HepG2 (cell line): ENCODE measurements around the gene TRPC4. TPM values are rescaled to one million over a fixed set of nuclear protein-coding genes. Genes with fewer than 3 reads are reported as not detected.

Source experiments
- ATAC-seq: fragments of 200-7000 bp; cut with Tn5 transposase; 3 replicates; pipeline ENCODE4 v1.9.1; 2020; ENCODE audit warnings: mild to moderate bottlenecking, moderate library complexity
- BruUV-seq: library from RNA; stranded (reverse); fragments of 400-500 nt; replicated peaks from 2 replicates; lab custom pipeline; 2021; lab: Mats Ljungman, UMichigan
- CTCF ChIA-PET: fragments of 300-600 bp; formaldehyde crosslinking; extraction: SDS; loops from one replicate; lab custom pipeline; 2021; ENCODE audit warnings: low total read pairs, inconsistent platforms, low intra/inter-chr PET ratio; lab: Yijun Ruan, JAX
- POLR2A ChIA-PET: fragments of 350-600 bp; sonication (Branson Sonifier 250); formaldehyde crosslinking; loops from one replicate; lab custom pipeline; 2020; ENCODE audit warnings: antibody characterized with exemption, inconsistent platforms; lab: Yijun Ruan, JAX
- DNase-seq: peaks from one replicate; pipeline ENCODE4 v3.0.0-alpha.2; 2015; ENCODE audit warnings: low spot score
- FAIRE-seq: peaks from 3 replicates; lab custom pipeline; 2011; peaks lifted over from hg19 to GRCh38; lab: Jason Lieb, UNC
- H2AFZ ChIP-seq: one replicate; pipeline ENCODE4 v1.6.1; 2011; ENCODE audit warnings: low read length, inconsistent platforms
- H3K27ac ChIP-seq: fragments of 300-600 bp; 3 replicates; pipeline ENCODE4 v1.8.0; 2011; ENCODE audit warnings: mixed run types, mild to moderate bottlenecking, mixed read lengths, low read length, inconsistent platforms; ENCODE audit not compliant: insufficient read depth; ENCODE audit errors: extremely low read length
- H3K27me3 ChIP-seq, 2 experiments: fragments of 200-600 bp in 1 of 2; 2 replicates in 1 of 2; 3 replicates in 1 of 2; pipeline versions ENCODE4 v1.6.0 to v1.8.0; 2011; ENCODE audit warnings: low read length in 2 of 2, mild to moderate bottlenecking in 2 of 2, moderate library complexity in 2 of 2, inconsistent platforms in 1 of 2; ENCODE audit not compliant: insufficient read depth in 2 of 2, control insufficient read depth in 1 of 2
- H3K36me3 ChIP-seq, 2 experiments: fragments of 200-600 bp in 1 of 2; replicated peaks in 1 of 2; 2 replicates in 1 of 2; 3 replicates in 1 of 2; pipeline versions ENCODE4 v1.5.1 to v1.8.0; 2011; ENCODE audit warnings: low read length in 2 of 2, inconsistent platforms in 1 of 2; ENCODE audit not compliant: insufficient read depth in 2 of 2, control insufficient read depth in 1 of 2
- H3K4me1 ChIP-seq: 2 replicates; pipeline ENCODE4 v1.5.1; 2012; ENCODE audit warnings: low read length, inconsistent platforms; ENCODE audit not compliant: insufficient read depth
- H3K4me2 ChIP-seq: 2 replicates; pipeline ENCODE4 v1.6.0; 2011; ENCODE audit warnings: low read depth, low read length, inconsistent platforms
- H3K4me3 ChIP-seq, 3 experiments: fragments of 200-600 bp in 1 of 3; sonication (generic), shearing (Covaris generic) in 1 of 3; replicated peaks in 1 of 3; 2 replicates each; pipeline ENCODE4 v1.5.1; 2011 to 2016; ENCODE audit warnings: low read length in 3 of 3, inconsistent platforms in 2 of 3, low read depth in 2 of 3, mild to moderate bottlenecking in 2 of 3, control low read depth in 1 of 3, mixed read lengths in 1 of 3; ENCODE audit not compliant: insufficient read depth in 1 of 3
- H3K79me2 ChIP-seq: one replicate; pipeline ENCODE4 v1.6.1; 2011; ENCODE audit warnings: low read length, inconsistent platforms; ENCODE audit not compliant: insufficient read depth
- H3K9ac ChIP-seq: 2 replicates; pipeline ENCODE4 v1.6.0; 2011; ENCODE audit warnings: mild to moderate bottlenecking, low read depth, low read length, inconsistent platforms; ENCODE audit not compliant: insufficient read depth
- H3K9me3 ChIP-seq: 2 replicates; pipeline ENCODE4 v1.5.1; 2012; ENCODE audit warnings: mild to moderate bottlenecking, low read length
- H4K20me1 ChIP-seq: 2 replicates; pipeline ENCODE4 v1.6.0; 2011; ENCODE audit warnings: inconsistent platforms, mild to moderate bottlenecking, low read length, moderate library complexity; ENCODE audit not compliant: insufficient read depth
- NFE2L2 ChIP-seq: fragments of 150-350 bp; IDR thresholded peaks from 2 replicates; pipeline ENCODE4 v1.6.1; 2014; ENCODE audit warnings: low read length
- ONECUT2 ChIP-seq: sonication (generic); formaldehyde crosslinking; IDR thresholded peaks from 2 replicates; pipeline ENCODE4 v1.4.0; 2020; ENCODE audit warnings: missing genetic modification reagents
- SYNCRIP ChIP-seq: fragments of 200-400 bp; formaldehyde crosslinking; IDR thresholded peaks from 2 replicates; pipeline ENCODE4 v1.6.1; 2018; ENCODE audit warnings: mild to moderate bottlenecking, low read depth, low read length; ENCODE audit not compliant: insufficient read depth
- ZNF251 ChIP-seq: sonication (generic); formaldehyde crosslinking; IDR thresholded peaks from 2 replicates; pipeline ENCODE4 v1.9.0; 2021; ENCODE audit warnings: mild to moderate bottlenecking, missing genetic modification reagents
- ZNF713 ChIP-seq: sonication (generic); formaldehyde crosslinking; IDR thresholded peaks from 2 replicates; pipeline ENCODE4 v1.4.0; 2020; ENCODE audit warnings: mild to moderate bottlenecking, missing genetic modification reagents
- WGBS: methylation state at CpG from one replicate; pipeline ENCODE4 v1.1.6; 2017; ENCODE audit warnings: low lambda C conversion rate; 5-methylcytosine and 5-hydroxymethylcytosine counted together
- in situ Hi-C: cut with HindIII; loops from 2 replicates; pipeline ENCODE4 v1.10.0; 2017; ENCODE audit warnings: low pct_unique_long_range_greater_than_20kb; ENCODE audit not compliant: extremely low pct_ligation_motif_present
- intact Hi-C: fragments of 100-400 bp; cut with micrococcal nuclease; formaldehyde crosslinking; loops from one replicate; pipeline ENCODE4 v1.10.0; 2022; ENCODE audit not compliant: unreplicated experiment
- polyA plus RNA-seq, 8 experiments: library from polyadenylated mRNA; depleted of rRNA in 3 of 8; stranded (reverse) in 7 of 8; unstranded in 1 of 8; fragments of >200 nt; fragmentation: Illumina TruSeq in 4 of 8; extraction: Trizol in 4 of 8; gene quantifications; 2 replicates each; pipeline versions ENCODE4 v1.2.1 to v1.2.3, GENCODE V29; 2011 to 2016; ENCODE audit warnings: low read depth in 4 of 8, missing spikeins in 1 of 8, mixed read lengths in 1 of 8; ENCODE audit not compliant: insufficient read depth in 1 of 8
- total RNA-seq, 5 experiments: library from RNA; depleted of rRNA; stranded (reverse); fragments of >200 nt; fragmentation: Illumina TruSeq; extraction: Trizol; gene quantifications; 2 replicates each; pipeline ENCODE4 v1.2.3, GENCODE V29; 2016; ENCODE audit warnings: low read depth in 1 of 5
- TF ChIP-seq, protein P1 (sequence below): sonication (generic); formaldehyde crosslinking; IDR thresholded peaks from 2 replicates; pipeline ENCODE4 v1.8.1; 2023; ENCODE audit warnings: mild to moderate bottlenecking, inconsistent platforms, moderate library complexity, missing genetic modification reagents, borderline replicate concordance

Gene TRPC4
- total and polyA plus RNA-seq, 2 of the 13 experiments (the other 11 are each of a cell fraction or from before 2014, with no cell fraction given): not detected

DNA sequence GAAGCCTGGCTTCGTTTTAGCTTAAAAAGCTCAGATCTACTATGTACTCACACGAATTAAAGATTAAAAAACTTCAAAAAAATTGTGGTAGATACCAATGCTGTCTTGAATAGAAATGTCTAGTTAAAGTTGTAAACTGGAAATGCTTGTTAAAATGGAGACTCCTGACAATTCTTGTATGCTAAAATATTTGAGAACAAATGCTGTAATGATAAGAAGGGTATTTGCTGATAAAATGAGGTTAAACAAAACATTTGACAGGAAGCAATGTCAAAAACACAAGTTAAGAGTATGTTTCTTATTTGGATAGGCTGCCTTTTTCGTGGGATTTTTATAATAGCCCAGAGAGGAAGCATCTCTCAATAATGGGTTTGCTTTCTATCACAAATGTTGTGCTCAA, 223.0 kb downstream of the TRPC4 start:
- POLR2A ChIA-PET: no interaction called here
- Histone ChIP-seq H3K9me3 (no peaks in the 10 kb centered on the region), H3K4me1 (no peaks in the 10 kb centered on the region), H3K36me3 (no peaks in the 10 kb centered on the region), H2AFZ (no peak overlapping the region), H3K4me3 (no peak overlapping the region), H3K9ac (no peak overlapping the region), H3K27me3 (no peaks in the 10 kb centered on the region), H3K4me2 (no peak overlapping the region), H3K27ac (no peak overlapping the region), H4K20me1 (no peaks in the 10 kb centered on the region), H3K79me2 (no peaks in the 10 kb centered on the region)
- WGBS: 0% methylated on average over 3 of the region's 3 CpGs
- in situ Hi-C loops: no loop called here
- CTCF ChIA-PET: no interaction called here
- BruUV-seq: no TSS peak
- intact Hi-C loops: no loop called here
- no peak for DNase-seq
- TF ChIP-seq ZNF251 (CRISPR knock-in tag): no peak
- TF ChIP-seq ZNF713 (CRISPR knock-in tag): no peak
- FAIRE-seq: no peak
- ATAC-seq: no peak

DNA sequence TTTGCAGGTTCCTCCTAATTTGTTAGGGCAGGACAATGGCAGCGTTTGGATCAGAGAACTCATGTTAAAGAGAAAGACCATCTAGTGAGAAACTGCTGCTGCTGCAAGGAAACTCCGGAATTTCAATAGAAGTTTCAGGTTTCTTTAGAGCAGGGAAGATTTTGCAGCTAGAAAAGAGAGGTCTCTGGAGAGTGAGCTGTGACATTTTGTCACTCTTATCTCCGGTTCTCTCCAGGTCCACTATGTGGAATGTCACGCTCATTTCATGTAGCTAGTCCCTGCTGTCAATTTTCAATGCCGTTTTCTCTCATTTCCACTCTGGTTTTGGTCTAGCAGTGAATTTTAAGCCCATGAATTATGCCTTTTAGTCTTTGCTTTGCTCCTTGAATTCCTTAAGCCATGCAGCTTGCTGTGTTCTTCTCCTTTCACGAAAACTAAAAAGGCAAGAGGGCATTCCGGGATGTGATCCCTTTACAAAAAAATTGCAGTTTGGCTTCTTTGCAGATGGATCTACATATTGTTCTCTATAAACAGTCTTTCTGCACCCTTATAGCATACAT, 224.3 kb downstream of the TRPC4 start:
- H3K27ac ChIP-seq: no peak overlapping the region
- no peak overlapping the region for H3K4me2 ChIP-seq
- FAIRE-seq (no peak), DNase-seq (no peak), ATAC-seq (no peak)
- H4K20me1 ChIP-seq: no peaks in the 10 kb centered on the region
- in situ Hi-C loops: no loop called here
- no peaks in the 10 kb centered on the region for H3K4me1 ChIP-seq
- no peaks in the 10 kb centered on the region for H3K27me3 ChIP-seq
- no peaks in the 10 kb centered on the region for H3K9me3 ChIP-seq
- no peak overlapping the region for H3K9ac ChIP-seq
- POLR2A ChIA-PET: no interaction called here
- CTCF ChIA-PET: no interaction called here
- H3K36me3 ChIP-seq: no peaks in the 10 kb centered on the region
- no peak overlapping the region for H3K4me3 ChIP-seq
- BruUV-seq: no TSS peak
- 2% methylated on average over 7 of the region's 7 CpGs for WGBS
- no peaks in the 10 kb centered on the region for H3K79me2 ChIP-seq
- H2AFZ ChIP-seq: no peak overlapping the region
- TF ChIP-seq SYNCRIP: no peak
- no peak for TF ChIP-seq NFE2L2
- TF ChIP-seq, protein P1, sequence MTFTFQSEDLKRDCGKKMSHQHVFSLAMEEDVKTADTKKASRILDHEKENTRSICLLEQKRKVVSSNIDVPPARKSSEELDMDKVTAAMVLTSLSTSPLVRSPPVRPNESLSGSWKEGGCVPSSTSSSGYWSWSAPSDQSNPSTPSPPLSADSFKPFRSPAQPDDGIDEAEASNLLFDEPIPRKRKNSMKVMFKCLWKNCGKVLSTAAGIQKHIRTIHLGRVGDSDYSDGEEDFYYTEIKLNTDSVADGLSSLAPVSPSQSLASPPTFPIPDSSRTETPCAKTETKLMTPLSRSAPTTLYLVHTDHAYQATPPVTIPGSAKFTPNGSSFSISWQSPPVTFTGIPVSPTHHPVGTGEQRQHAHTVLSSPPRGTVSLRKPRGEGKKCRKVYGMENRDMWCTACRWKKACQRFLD (CRISPR knock-in tag): no peak
- no peak for TF ChIP-seq ONECUT2 (CRISPR knock-in tag)
- intact Hi-C loops: no loop called here
